Thyroid gland (tissue), 4 donors: Measurements from ENCODE around the gene GUCA2B. TPM values are rescaled to one million over a fixed set of nuclear protein-coding genes. Genes with fewer than 3 reads are reported as not detected.
A peak's percentile ranks its signal among the peaks of the same experiment; 100 is the strongest.

ENCODE experiments used
- DNase-seq, 2 donors: peaks; one replicate each; pipeline ENCODE4 v3.0.0-alpha.2; 2019
- H3K27ac ChIP-seq, 3 donors: fragments of 200-600 bp; sonication (generic); 1 replicate in 2 of 3; 2 replicates in 1 of 3; pipeline ENCODE4 v1.5.1; 2016 to 2019; ENCODE audit warnings: mild to moderate bottlenecking in 1 of 3, moderate library complexity in 1 of 3
- H3K27me3 ChIP-seq: fragments of 200-600 bp; sonication (generic); one replicate; pipeline ENCODE4 v1.5.1; 2019
- H3K36me3 ChIP-seq, 2 donors: fragments of 200-600 bp; sonication (generic); one replicate each; pipeline ENCODE4 v1.5.1; 2016 to 2019
- H3K4me1 ChIP-seq, 2 donors: fragments of 200-600 bp; sonication (generic); one replicate each; pipeline ENCODE4 v1.5.1; 2017 to 2019
- H3K4me3 ChIP-seq, 3 donors: fragments of 200-600 bp; sonication (generic); replicated peaks in 1 of 3; 1 replicate in 2 of 3; 2 replicates in 1 of 3; pipeline ENCODE4 v1.5.1; 2016; ENCODE audit warnings: mild to moderate bottlenecking in 1 of 3
- H3K9me3 ChIP-seq: fragments of 200-600 bp; sonication (generic); one replicate; pipeline ENCODE4 v1.5.1; 2017
- CTCF ChIP-seq, 6 experiments: fragments of 200-600 bp in 3 of 6; fragments of 450-650 bp in 3 of 6; sonication (generic) in 3 of 6; IDR thresholded peaks; one replicate each; pipeline ENCODE4 v1.5.1; 2016 to 2019; ENCODE audit warnings: antibody characterized with exemption in 6 of 6, mild to moderate bottlenecking in 2 of 6, inconsistent platforms in 1 of 6, moderate library complexity in 1 of 6
- POLR2A ChIP-seq, 2 donors: fragments of 450-650 bp; IDR thresholded peaks; one replicate each; pipeline ENCODE4 v1.6.1; 2017; ENCODE audit warnings: antibody characterized with exemption in 2 of 2, mild to moderate bottlenecking in 2 of 2, moderate library complexity in 1 of 2
- WGBS, 2 donors: methylation state at CpG; one replicate each; pipeline ENCODE4 v1.1.5; 2017; 5-methylcytosine and 5-hydroxymethylcytosine counted together
- intact Hi-C: fragments of 100-400 bp; cut with DNase I; formaldehyde crosslinking; loops from one replicate; pipeline ENCODE4 v1.15.1; 2023
- total RNA-seq, 4 donors: library from RNA; depleted of rRNA; stranded (reverse); fragments of >200 nt; gene quantifications; one replicate each; pipeline ENCODE4 v1.2.3, GENCODE V29; 2016

GUCA2B gene
- total RNA-seq, 4 donors from 2014 or later, result not detected

- no peak for DNase-seq
- peaks cover 7 to 11% of the 10 kb centered on the region in 2 donors for H3K4me1 ChIP-seq
- intact Hi-C loops, result no loop called here
- H3K27me3 ChIP-seq, result no peaks in the 10 kb centered on the region
- no peaks in the 10 kb centered on the region for H3K9me3 ChIP-seq
- WGBS, 2 donors, result 80 to 88% methylated on average over 2 of the region's 2 CpGs
- H3K4me3 ChIP-seq, result no peak overlapping the region
- TF ChIP-seq CTCF (IDR thresholded peaks at IDR 0.05) (no peak), POLR2A (IDR thresholded peaks at IDR 0.05) (no peak)
- no peaks in the 10 kb centered on the region for H3K36me3 ChIP-seq
- no peak overlapping the region for H3K27ac ChIP-seq
Measured at GRCh38 chr1:42158189-42158588, 5.0 kb downstream of the GUCA2B start.

- 60 to 68% methylated on average over 5 of the region's 5 CpGs for WGBS, 2 donors
- intact Hi-C loops, result loop anchor here (10.0 kb wide), 1 partner anchor 577 kb away; no protein-coding TSS in a partner anchor
Measured at GRCh38 chr1:42162181-42162580, 9.0 kb downstream of the GUCA2B start.

GRCh38 chr1:42163114-42163513 lies 9.9 kb downstream of the GUCA2B start:
- Histone ChIP-seq H3K4me3 (no peak overlapping the region), H3K4me1 (peaks cover 12 to 35% of the 10 kb centered on the region in 2 donors), H3K36me3 (no peaks in the 10 kb centered on the region), H3K9me3 (no peaks in the 10 kb centered on the region), H3K27me3 (no peaks in the 10 kb centered on the region), H3K27ac (no peak overlapping the region)
- DNase-seq, result no peak
- intact Hi-C loops, result loop anchor here (10.0 kb wide), 1 partner anchor 578 kb away; no protein-coding TSS in a partner anchor
- 81 to 88% methylated on average over 2 of the region's 2 CpGs for WGBS, 2 donors
- no peak for TF ChIP-seq CTCF (IDR thresholded peaks at IDR 0.05)
- no peak for TF ChIP-seq POLR2A (IDR thresholded peaks at IDR 0.05)

More at GRCh38 chr1:42162181-42162580, 9.0 kb downstream of the GUCA2B start:
- Histone ChIP-seq H3K27ac (no peak overlapping the region), H3K4me3 (no peak overlapping the region), H3K27me3 (no peaks in the 10 kb centered on the region), H3K4me1 (peaks cover 12 to 35% of the 10 kb centered on the region in 2 donors), H3K36me3 (no peaks in the 10 kb centered on the region), H3K9me3 (no peaks in the 10 kb centered on the region)
- TF ChIP-seq POLR2A (IDR thresholded peaks at IDR 0.05) (no peak), CTCF (IDR thresholded peaks at IDR 0.05) (no peak)
- DNase-seq, result peak; percentile 60

- no peak for DNase-seq
- Histone ChIP-seq H3K4me1 (peaks cover 12 to 35% of the 10 kb centered on the region in 2 donors), H3K36me3 (no peaks in the 10 kb centered on the region), H3K9me3 (no peaks in the 10 kb centered on the region), H3K4me3 (no peak overlapping the region), H3K27ac (peak overlapping the region in 2 of 3 donors; percentile 9 to 65), H3K27me3 (no peaks in the 10 kb centered on the region)
- intact Hi-C loops, result loop anchor here (10.0 kb wide), 1 partner anchor 579 kb away; no protein-coding TSS in a partner anchor
- whole genome bisulfite sequencing, 2 donors, result 89 to 91% methylated on average over 12 to 16 of the region's 16 CpGs
- TF ChIP-seq POLR2A (IDR thresholded peaks at IDR 0.05) (no peak), CTCF (IDR thresholded peaks at IDR 0.05) (no peak)
Measured at GRCh38 chr1:42163536-42164503, 10.6 kb downstream of the GUCA2B start.
